ENCODE data around the gene UBAC2.
A peak's percentile ranks its signal among the peaks of the same experiment; 100 is the strongest.

Gene UBAC2

GRCh38 chr13:99271249-99271648 is 70.6 kb downstream of the UBAC2 start:
- DNase-seq (ENCODE audit: insufficient read length, low spot score) (no peak), FAIRE-seq (peak; percentile 9)
- no peak for TF ChIP-seq TAF1 (IDR thresholded peaks at IDR 0.05; ENCODE audit: low read depth, low read length)
- no peak for TF ChIP-seq POLR2AphosphoS5 (IDR thresholded peaks at IDR 0.05; ENCODE audit: low read depth, low read length)
- TF ChIP-seq PAX5 (IDR thresholded peaks at IDR 0.05; ENCODE audit: insufficient read depth, low read length, severe bottlenecking): no peak
- no peak for TF ChIP-seq POLR2A (IDR thresholded peaks at IDR 0.05; ENCODE audit: low read depth, low read length)
- TF ChIP-seq SPI1 (IDR thresholded peaks at IDR 0.05; ENCODE audit: low read depth, low read length): no peak
- TF ChIP-seq POU2F2 (IDR thresholded peaks at IDR 0.05; ENCODE audit: low read depth, low read length): no peak

- DNase-seq (ENCODE audit: insufficient read length, low spot score): no peak
- TF ChIP-seq SPI1 (IDR thresholded peaks at IDR 0.05; ENCODE audit: low read depth, low read length): no peak
- FAIRE-seq: peak; percentile 23
These were observed 71.8 kb downstream of the UBAC2 start for GRCh38 chr13:99272481-99272880.

GRCh38 chr13:99273128-99273527 is 72.5 kb downstream of the UBAC2 start:
- TF ChIP-seq SPI1 (IDR thresholded peaks at IDR 0.05; ENCODE audit: low read depth, low read length) (no peak), POLR2AphosphoS5 (IDR thresholded peaks at IDR 0.05; ENCODE audit: low read depth, low read length) (no peak), PAX5 (IDR thresholded peaks at IDR 0.05; ENCODE audit: insufficient read depth, low read length, severe bottlenecking) (no peak), POLR2A (IDR thresholded peaks at IDR 0.05; ENCODE audit: low read depth, low read length) (no peak), POU2F2 (IDR thresholded peaks at IDR 0.05; ENCODE audit: low read depth, low read length) (no peak), TAF1 (IDR thresholded peaks at IDR 0.05; ENCODE audit: low read depth, low read length) (no peak)
- DNase-seq (ENCODE audit: insufficient read length, low spot score): no peak
- FAIRE-seq: no peak

- TF ChIP-seq SPI1 (IDR thresholded peaks at IDR 0.05; ENCODE audit: low read depth, low read length): no peak
- DNase-seq (ENCODE audit: insufficient read length, low spot score) (no peak), FAIRE-seq (peak; percentile 74)
These were observed 74.4 kb downstream of the UBAC2 start for GRCh38 chr13:99275093-99275469.

GRCh38 chr13:99276706-99277105 is 76.1 kb downstream of the UBAC2 start:
- DNase-seq (ENCODE audit: insufficient read length, low spot score) (no peak), FAIRE-seq (peak; percentile 38)
- TF ChIP-seq SPI1 (IDR thresholded peaks at IDR 0.05; ENCODE audit: low read depth, low read length) (no peak), TAF1 (IDR thresholded peaks at IDR 0.05; ENCODE audit: low read depth, low read length) (no peak), POLR2AphosphoS5 (IDR thresholded peaks at IDR 0.05; ENCODE audit: low read depth, low read length) (no peak), PAX5 (IDR thresholded peaks at IDR 0.05; ENCODE audit: insufficient read depth, low read length, severe bottlenecking) (no peak), POLR2A (IDR thresholded peaks at IDR 0.05; ENCODE audit: low read depth, low read length) (no peak), POU2F2 (IDR thresholded peaks at IDR 0.05; ENCODE audit: low read depth, low read length) (no peak)

GRCh38 chr13:99277629-99278028 is 77.0 kb downstream of the UBAC2 start:
- TF ChIP-seq PAX5 (IDR thresholded peaks at IDR 0.05; ENCODE audit: insufficient read depth, low read length, severe bottlenecking) (no peak), POLR2A (IDR thresholded peaks at IDR 0.05; ENCODE audit: low read depth, low read length) (no peak), POU2F2 (IDR thresholded peaks at IDR 0.05; ENCODE audit: low read depth, low read length) (no peak), SPI1 (IDR thresholded peaks at IDR 0.05; ENCODE audit: low read depth, low read length) (no peak), POLR2AphosphoS5 (IDR thresholded peaks at IDR 0.05; ENCODE audit: low read depth, low read length) (no peak), TAF1 (IDR thresholded peaks at IDR 0.05; ENCODE audit: low read depth, low read length) (no peak)
- DNase-seq (ENCODE audit: insufficient read length, low spot score) (no peak), FAIRE-seq (peak; percentile 33)

- FAIRE-seq: no peak
- TF ChIP-seq PAX5 (IDR thresholded peaks at IDR 0.05; ENCODE audit: insufficient read depth, low read length, severe bottlenecking) (no peak), SPI1 (IDR thresholded peaks at IDR 0.05; ENCODE audit: low read depth, low read length) (peak; percentile 51), POLR2AphosphoS5 (IDR thresholded peaks at IDR 0.05; ENCODE audit: low read depth, low read length) (no peak)
- no peak for DNase-seq (ENCODE audit: insufficient read length, low spot score)
These were observed 77.5 kb downstream of the UBAC2 start for GRCh38 chr13:99278200-99278599.

GRCh38 chr13:99278843-99279242 is 78.2 kb downstream of the UBAC2 start:
- no peak for DNase-seq (ENCODE audit: insufficient read length, low spot score)
- TF ChIP-seq POLR2A (IDR thresholded peaks at IDR 0.05; ENCODE audit: low read depth, low read length) (no peak), PAX5 (IDR thresholded peaks at IDR 0.05; ENCODE audit: insufficient read depth, low read length, severe bottlenecking) (no peak)
- FAIRE-seq: no peak

- FAIRE-seq (peak; percentile 54), DNase-seq (ENCODE audit: insufficient read length, low spot score) (no peak)
- no peak for TF ChIP-seq PAX5 (IDR thresholded peaks at IDR 0.05; ENCODE audit: insufficient read depth, low read length, severe bottlenecking)
- no peak for TF ChIP-seq POU2F2 (IDR thresholded peaks at IDR 0.05; ENCODE audit: low read depth, low read length)
- no peak for TF ChIP-seq POLR2A (IDR thresholded peaks at IDR 0.05; ENCODE audit: low read depth, low read length)
- no peak for TF ChIP-seq SPI1 (IDR thresholded peaks at IDR 0.05; ENCODE audit: low read depth, low read length)
- TF ChIP-seq POLR2AphosphoS5 (IDR thresholded peaks at IDR 0.05; ENCODE audit: low read depth, low read length): no peak
- no peak for TF ChIP-seq TAF1 (IDR thresholded peaks at IDR 0.05; ENCODE audit: low read depth, low read length)
These were observed 79.0 kb downstream of the UBAC2 start for GRCh38 chr13:99279637-99280036.

GRCh38 chr13:99280166-99280565 is 79.5 kb downstream of the UBAC2 start:
- FAIRE-seq (peak; percentile 48), DNase-seq (ENCODE audit: insufficient read length, low spot score) (no peak)
- TF ChIP-seq SPI1 (IDR thresholded peaks at IDR 0.05; ENCODE audit: low read depth, low read length) (no peak), POLR2A (IDR thresholded peaks at IDR 0.05; ENCODE audit: low read depth, low read length) (no peak), TAF1 (IDR thresholded peaks at IDR 0.05; ENCODE audit: low read depth, low read length) (no peak), POLR2AphosphoS5 (IDR thresholded peaks at IDR 0.05; ENCODE audit: low read depth, low read length) (no peak)

- FAIRE-seq (peak; percentile 92), DNase-seq (ENCODE audit: insufficient read length, low spot score) (no peak)
- no peak for TF ChIP-seq POLR2A (IDR thresholded peaks at IDR 0.05; ENCODE audit: low read depth, low read length)
- TF ChIP-seq PAX5 (IDR thresholded peaks at IDR 0.05; ENCODE audit: insufficient read depth, low read length, severe bottlenecking): no peak
- TF ChIP-seq POLR2AphosphoS5 (IDR thresholded peaks at IDR 0.05; ENCODE audit: low read depth, low read length): no peak
These were observed 81.2 kb downstream of the UBAC2 start for GRCh38 chr13:99281811-99282263.
